ENCODE results near the gene CFAP77.

Gene CFAP77

DNA sequence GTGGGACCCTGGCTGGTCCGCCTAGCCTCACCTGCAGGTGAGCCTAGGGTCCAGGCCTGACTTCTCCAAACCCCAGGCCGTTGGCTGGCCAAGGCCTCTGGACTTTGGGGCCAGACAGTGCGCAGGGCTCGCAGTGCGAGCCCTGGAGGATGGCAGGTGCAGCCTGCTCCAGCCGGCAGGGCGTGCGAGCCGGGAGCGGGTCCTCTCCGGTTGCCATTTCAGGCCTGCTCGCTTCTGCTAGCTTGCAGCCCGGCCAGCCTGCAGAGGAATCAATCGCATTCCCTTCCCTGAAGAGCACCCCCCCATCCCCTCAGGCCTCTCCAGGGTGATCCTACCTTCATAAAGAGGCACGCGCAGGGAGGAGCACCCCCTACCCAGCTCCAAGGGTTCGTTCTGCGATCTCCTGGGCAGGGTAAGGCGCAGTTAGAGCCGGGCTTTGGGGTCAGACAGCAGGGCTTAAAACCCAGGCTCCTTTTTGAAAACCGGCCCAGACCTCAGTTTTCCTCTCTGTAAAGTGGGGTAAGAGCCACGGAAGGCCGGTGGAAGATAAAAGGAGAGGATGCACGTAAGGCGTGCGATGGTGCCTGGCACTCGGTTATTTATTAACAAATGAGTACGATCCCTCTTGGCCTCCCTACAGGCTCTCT lies 178.6 kb downstream of the CFAP77 start:
- Histone ChIP-seq H3K4me3 (ENCODE audit: low read depth, low read length) (peak overlapping the region; percentile 18), H3K9me3 (ENCODE audit: control insufficient read depth, insufficient read depth, low read length) (no peaks in the 10 kb centered on the region), H3K36me3 (ENCODE audit: control insufficient read depth, insufficient read depth, low read length) (peaks cover 3% of the 10 kb centered on the region), H3K9ac (ENCODE audit: low read depth, low read length) (no peak overlapping the region), H3K4me1 (ENCODE audit: control insufficient read depth, insufficient read depth, low read length) (peaks cover 30% of the 10 kb centered on the region), H3K27me3 (ENCODE audit: control insufficient read depth, insufficient read depth, low read length) (peaks cover 86% of the 10 kb centered on the region)

DNA sequence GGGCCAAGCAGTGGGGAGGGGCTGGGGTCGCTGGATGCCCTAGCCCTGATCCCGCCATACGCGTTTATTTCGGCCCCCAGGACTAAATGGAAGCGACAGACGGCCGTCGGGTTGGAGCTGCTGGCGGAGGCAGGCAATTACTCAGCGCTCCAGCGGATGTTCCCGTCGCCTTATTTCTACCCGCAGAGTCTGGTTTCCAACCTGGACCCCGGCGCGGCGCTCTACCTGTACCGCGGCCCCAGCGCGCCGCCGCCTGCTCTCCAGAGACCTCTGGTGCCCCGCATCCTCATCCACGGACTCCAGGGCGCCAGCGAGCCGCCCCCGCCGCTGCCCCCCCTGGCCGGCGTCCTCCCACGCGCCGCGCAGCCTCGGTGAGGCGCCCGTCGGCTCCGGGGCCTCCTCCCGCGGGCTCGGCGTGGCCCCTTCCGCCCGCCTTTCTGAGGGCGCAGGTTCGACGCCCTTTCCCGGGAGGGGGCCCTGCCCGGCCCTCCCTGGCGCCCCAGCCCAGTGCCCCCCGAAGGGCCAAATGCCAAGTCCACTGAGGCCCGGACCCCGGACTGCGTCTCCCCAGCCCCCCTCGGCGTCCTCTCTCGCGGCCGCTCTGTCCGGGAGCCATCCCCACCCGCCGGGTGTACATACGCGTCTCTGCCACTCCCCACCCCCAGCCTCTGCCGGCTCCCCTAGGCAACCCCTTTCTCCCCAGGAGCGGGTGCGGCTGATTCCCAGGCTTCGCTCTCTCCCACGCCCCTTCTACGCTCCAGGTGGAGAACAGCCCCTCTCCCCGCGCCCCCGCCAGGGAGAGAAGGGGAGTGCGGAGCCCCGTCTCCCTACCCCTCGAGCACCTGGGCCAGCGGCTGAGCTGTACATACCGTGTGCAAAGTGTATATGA lies 179.4 kb downstream of the CFAP77 start:
- Histone ChIP-seq H3K4me1 (ENCODE audit: control insufficient read depth, insufficient read depth, low read length) (peaks cover 26% of the 10 kb centered on the region), H3K9ac (ENCODE audit: low read depth, low read length) (no peak overlapping the region), H3K9me3 (ENCODE audit: control insufficient read depth, insufficient read depth, low read length) (no peaks in the 10 kb centered on the region), H3K36me3 (ENCODE audit: control insufficient read depth, insufficient read depth, low read length) (peaks cover 3% of the 10 kb centered on the region), H3K4me3 (ENCODE audit: low read depth, low read length) (peak overlapping the region; percentile 22), H3K27me3 (ENCODE audit: control insufficient read depth, insufficient read depth, low read length) (peaks cover 79% of the 10 kb centered on the region)

DNA sequence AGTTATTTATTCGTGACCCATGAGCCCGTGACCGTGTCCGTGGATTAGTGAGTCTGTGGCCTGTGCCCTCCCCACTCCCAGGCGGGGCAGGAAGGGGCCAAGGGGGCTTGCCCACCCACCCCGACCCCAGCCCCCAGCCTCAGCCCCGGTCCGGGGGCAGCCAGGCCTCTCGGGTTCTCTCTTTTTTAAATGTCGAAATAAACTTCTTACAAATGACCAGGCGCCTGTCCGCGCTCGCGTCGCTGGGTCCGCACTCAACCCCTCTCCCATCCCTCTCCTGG lies 180.0 kb downstream of the CFAP77 start:
- Histone ChIP-seq H3K4me3 (ENCODE audit: low read depth, low read length) (peak overlapping the region; percentile 39), H3K9me3 (ENCODE audit: control insufficient read depth, insufficient read depth, low read length) (no peaks in the 10 kb centered on the region), H3K4me1 (ENCODE audit: control insufficient read depth, insufficient read depth, low read length) (peaks cover 26% of the 10 kb centered on the region), H3K27me3 (ENCODE audit: control insufficient read depth, insufficient read depth, low read length) (peaks cover 73% of the 10 kb centered on the region), H3K9ac (ENCODE audit: low read depth, low read length) (no peak overlapping the region), H3K36me3 (ENCODE audit: control insufficient read depth, insufficient read depth, low read length) (peaks cover 9% of the 10 kb centered on the region)

DNA sequence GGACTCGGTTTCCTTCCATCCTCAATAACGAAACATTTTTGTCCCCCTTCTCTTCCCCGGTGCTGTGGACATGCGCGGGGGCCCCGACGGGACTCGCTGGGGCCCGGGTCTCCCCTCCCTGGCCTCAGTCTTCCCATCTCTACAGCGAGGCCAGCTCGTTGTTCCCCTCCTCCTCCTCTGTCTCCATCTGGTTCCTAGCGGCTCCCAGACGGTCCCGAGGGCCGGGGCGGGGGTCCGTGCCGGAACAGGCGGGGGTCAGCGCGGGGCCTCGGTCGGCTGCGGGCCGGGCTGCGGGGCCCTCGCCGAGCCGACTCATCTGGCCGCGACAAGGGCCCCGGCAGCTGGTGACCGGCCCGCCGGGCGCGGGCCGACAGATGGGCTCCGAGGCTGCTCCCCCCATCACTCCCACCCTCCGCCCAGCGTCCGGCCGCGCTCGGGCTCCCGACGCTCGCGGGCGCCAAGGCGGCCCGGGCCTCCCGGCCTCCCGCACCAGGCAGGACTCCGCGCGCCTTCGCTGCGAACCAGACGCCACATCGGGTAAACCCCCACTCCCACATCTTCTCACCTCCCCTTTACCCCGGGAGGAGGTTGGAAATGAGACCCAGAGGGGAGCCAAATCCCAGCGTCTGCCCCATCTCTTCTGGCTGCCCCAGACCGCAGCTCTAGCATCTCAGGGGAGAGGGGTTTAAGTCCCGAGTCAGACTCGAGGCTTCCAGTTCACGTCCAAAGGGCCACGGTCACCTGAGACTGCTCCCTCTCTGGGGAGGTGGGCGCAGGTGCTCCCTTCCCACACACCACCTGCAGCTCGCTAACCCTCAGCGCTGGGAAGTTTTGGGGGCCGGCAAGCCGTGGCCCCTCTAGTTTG lies 180.5 kb downstream of the CFAP77 start:
- Histone ChIP-seq H3K4me1 (ENCODE audit: control insufficient read depth, insufficient read depth, low read length) (peaks cover 26% of the 10 kb centered on the region), H3K27me3 (ENCODE audit: control insufficient read depth, insufficient read depth, low read length) (peaks cover 67% of the 10 kb centered on the region), H3K9ac (ENCODE audit: low read depth, low read length) (no peak overlapping the region), H3K9me3 (ENCODE audit: control insufficient read depth, insufficient read depth, low read length) (no peaks in the 10 kb centered on the region), H3K4me3 (ENCODE audit: low read depth, low read length) (peak overlapping the region; percentile 46), H3K36me3 (ENCODE audit: control insufficient read depth, insufficient read depth, low read length) (peaks cover 9% of the 10 kb centered on the region)

DNA sequence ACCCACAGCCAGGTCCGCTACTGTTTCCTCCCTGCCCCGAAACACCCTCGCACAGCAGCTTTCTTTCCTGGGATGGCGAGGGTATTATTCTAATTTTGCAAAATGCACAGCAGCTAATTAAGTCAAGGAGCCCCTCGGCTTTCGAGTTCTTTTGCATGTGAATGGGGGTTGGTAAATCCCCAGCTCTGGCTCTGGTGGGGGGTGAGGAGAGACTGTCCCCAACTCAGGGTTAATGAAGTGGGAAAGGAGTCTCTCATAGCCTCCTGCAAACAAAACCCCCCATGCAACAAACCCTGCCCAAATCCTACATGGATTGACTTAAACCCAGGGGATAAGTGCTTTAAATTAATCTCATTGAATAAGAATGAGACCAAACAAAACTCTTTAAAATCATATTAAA lies 181.2 kb downstream of the CFAP77 start:
- H3K9me3 ChIP-seq (ENCODE audit: control insufficient read depth, insufficient read depth, low read length): no peaks in the 10 kb centered on the region
- H3K9ac ChIP-seq (ENCODE audit: low read depth, low read length): no peak overlapping the region
- peaks cover 25% of the 10 kb centered on the region for H3K4me1 ChIP-seq (ENCODE audit: control insufficient read depth, insufficient read depth, low read length)
- peak overlapping the region; percentile 46 for H3K4me3 ChIP-seq (ENCODE audit: low read depth, low read length)
- H3K27me3 ChIP-seq (ENCODE audit: control insufficient read depth, insufficient read depth, low read length): peaks cover 60% of the 10 kb centered on the region
- H3K36me3 ChIP-seq (ENCODE audit: control insufficient read depth, insufficient read depth, low read length): peaks cover 9% of the 10 kb centered on the region

DNA sequence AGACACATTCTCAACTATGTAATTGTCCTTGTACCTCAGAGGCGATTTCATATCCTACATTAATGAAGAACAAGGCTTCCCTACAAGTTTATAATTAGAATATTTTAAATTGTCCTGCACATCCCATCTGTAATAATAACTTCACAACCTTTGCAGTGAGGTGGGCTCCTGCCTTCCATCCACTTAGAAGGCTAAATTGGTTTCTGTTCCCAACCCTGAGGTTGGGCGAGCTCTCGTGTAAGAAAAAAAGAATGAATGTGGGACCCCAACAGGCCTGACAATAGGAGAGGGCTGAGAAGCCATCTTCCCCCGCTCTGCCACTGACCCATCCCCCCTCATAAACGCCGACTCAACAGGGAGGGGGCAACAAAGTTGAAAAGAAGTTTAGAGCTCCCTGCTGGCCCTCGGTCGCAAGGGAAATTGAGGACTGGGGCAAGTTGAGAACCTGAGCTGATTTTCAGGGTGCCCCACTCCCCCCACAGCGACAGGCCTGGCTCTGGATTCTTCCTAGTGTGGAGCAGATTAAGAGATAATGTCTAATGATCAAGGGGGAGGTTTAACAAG lies 181.8 kb downstream of the CFAP77 start:
- Histone ChIP-seq H3K36me3 (ENCODE audit: control insufficient read depth, insufficient read depth, low read length) (peaks cover 9% of the 10 kb centered on the region), H3K9me3 (ENCODE audit: control insufficient read depth, insufficient read depth, low read length) (no peaks in the 10 kb centered on the region), H3K9ac (ENCODE audit: low read depth, low read length) (no peak overlapping the region), H3K4me1 (ENCODE audit: control insufficient read depth, insufficient read depth, low read length) (peaks cover 22% of the 10 kb centered on the region), H3K27me3 (ENCODE audit: control insufficient read depth, insufficient read depth, low read length) (peaks cover 54% of the 10 kb centered on the region), H3K4me3 (ENCODE audit: low read depth, low read length) (peak overlapping the region; percentile 46)

DNA sequence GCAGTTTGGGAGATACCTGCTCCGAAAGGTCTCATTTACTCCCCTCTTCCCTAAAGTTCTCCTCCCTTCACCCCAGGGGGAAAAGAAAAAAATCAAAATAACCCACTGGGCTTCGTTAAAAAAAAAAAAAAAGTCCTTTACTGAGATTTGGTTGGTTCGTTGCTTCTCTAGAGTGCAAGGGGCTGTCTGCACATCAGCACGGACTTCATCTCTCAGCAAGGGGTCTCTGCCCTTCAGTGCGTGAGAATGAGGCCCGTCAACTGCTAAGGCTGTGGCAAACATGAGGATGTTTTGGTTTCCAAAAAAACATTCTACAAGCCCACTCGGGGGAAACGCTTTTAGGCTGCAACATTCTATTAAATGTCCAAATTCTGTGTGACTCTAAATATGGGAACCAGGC lies 182.4 kb downstream of the CFAP77 start:
- Histone ChIP-seq H3K9ac (ENCODE audit: low read depth, low read length) (no peak overlapping the region), H3K27me3 (ENCODE audit: control insufficient read depth, insufficient read depth, low read length) (peaks cover 48% of the 10 kb centered on the region), H3K4me3 (ENCODE audit: low read depth, low read length) (peak overlapping the region; percentile 46), H3K9me3 (ENCODE audit: control insufficient read depth, insufficient read depth, low read length) (no peaks in the 10 kb centered on the region), H3K4me1 (ENCODE audit: control insufficient read depth, insufficient read depth, low read length) (peaks cover 22% of the 10 kb centered on the region), H3K36me3 (ENCODE audit: control insufficient read depth, insufficient read depth, low read length) (peaks cover 9% of the 10 kb centered on the region)

DNA sequence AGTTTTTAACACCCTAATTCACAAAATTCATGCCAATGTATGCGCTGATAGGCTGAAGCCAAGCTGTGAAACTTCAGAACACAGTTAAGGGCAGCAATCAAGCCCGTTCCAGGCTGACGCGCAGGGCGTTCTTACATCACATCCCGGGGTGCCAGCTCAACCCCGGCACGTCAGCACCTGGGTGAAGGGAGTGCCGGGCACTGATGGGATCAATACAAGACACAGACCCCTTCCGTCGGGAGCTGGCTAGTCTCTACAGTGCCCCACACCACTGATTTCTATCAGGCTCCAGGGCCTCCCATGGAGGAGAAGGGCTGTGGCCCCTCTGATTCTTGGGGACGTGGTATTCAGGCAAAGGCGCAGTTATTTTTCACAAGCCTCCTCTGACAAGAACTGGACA lies 184.4 kb downstream of the CFAP77 start:
- peaks cover 22% of the 10 kb centered on the region for H3K4me1 ChIP-seq (ENCODE audit: control insufficient read depth, insufficient read depth, low read length)
- peaks cover 29% of the 10 kb centered on the region for H3K27me3 ChIP-seq (ENCODE audit: control insufficient read depth, insufficient read depth, low read length)
- peaks cover 9% of the 10 kb centered on the region for H3K36me3 ChIP-seq (ENCODE audit: control insufficient read depth, insufficient read depth, low read length)
- H3K9ac ChIP-seq (ENCODE audit: low read depth, low read length): no peak overlapping the region
- H3K4me3 ChIP-seq (ENCODE audit: low read depth, low read length): no peak overlapping the region
- H3K9me3 ChIP-seq (ENCODE audit: control insufficient read depth, insufficient read depth, low read length): no peaks in the 10 kb centered on the region

DNA sequence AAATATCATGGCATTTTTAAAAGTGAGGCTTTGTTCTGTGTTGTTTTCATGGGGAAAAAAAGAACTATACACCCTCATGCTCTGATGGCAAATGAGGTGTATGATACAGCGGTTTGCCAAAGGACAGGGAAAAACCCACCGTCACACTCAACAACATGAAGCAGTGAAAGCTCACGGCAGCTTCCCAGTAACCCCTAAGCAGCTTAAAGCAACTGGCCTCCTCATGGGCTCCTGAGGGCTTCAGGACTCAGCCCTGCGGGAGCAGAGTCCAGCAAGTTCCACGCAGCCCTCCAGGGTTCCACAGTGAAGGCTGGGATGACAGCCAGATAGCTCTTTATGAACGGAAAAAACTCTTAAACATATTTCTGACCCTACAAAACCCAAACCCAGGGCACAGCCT lies 185.3 kb downstream of the CFAP77 start:
- peaks cover 14% of the 10 kb centered on the region for H3K36me3 ChIP-seq (ENCODE audit: control insufficient read depth, insufficient read depth, low read length)
- H3K9me3 ChIP-seq (ENCODE audit: control insufficient read depth, insufficient read depth, low read length): no peaks in the 10 kb centered on the region
- no peak overlapping the region for H3K9ac ChIP-seq (ENCODE audit: low read depth, low read length)
- H3K4me3 ChIP-seq (ENCODE audit: low read depth, low read length): no peak overlapping the region
- H3K4me1 ChIP-seq (ENCODE audit: control insufficient read depth, insufficient read depth, low read length): peaks cover 22% of the 10 kb centered on the region
- H3K27me3 ChIP-seq (ENCODE audit: control insufficient read depth, insufficient read depth, low read length): peaks cover 21% of the 10 kb centered on the region

DNA sequence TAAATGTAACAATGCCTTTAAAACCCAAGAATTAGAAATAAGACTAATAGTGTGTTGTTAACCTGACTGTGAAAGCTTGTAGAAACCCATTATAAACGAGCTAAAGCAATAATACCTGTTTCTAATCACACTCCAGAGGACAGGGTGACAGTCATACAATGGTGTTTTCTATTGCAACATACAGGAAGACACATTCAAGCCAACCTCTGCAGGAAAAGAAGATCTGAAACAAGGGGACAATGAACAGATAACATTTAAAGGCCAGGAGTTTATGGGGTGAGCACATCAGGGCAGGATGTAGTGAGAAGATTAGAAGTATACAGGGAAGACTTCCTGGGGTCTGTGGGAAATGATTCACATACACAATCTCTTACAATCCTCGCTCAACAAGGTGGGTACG lies 186.2 kb downstream of the CFAP77 start:
- Histone ChIP-seq H3K4me1 (ENCODE audit: control insufficient read depth, insufficient read depth, low read length) (peaks cover 19% of the 10 kb centered on the region), H3K9me3 (ENCODE audit: control insufficient read depth, insufficient read depth, low read length) (no peaks in the 10 kb centered on the region), H3K9ac (ENCODE audit: low read depth, low read length) (no peak overlapping the region), H3K27me3 (ENCODE audit: control insufficient read depth, insufficient read depth, low read length) (peaks cover 15% of the 10 kb centered on the region), H3K36me3 (ENCODE audit: control insufficient read depth, insufficient read depth, low read length) (peaks cover 18% of the 10 kb centered on the region), H3K4me3 (ENCODE audit: low read depth, low read length) (no peak overlapping the region)

DNA sequence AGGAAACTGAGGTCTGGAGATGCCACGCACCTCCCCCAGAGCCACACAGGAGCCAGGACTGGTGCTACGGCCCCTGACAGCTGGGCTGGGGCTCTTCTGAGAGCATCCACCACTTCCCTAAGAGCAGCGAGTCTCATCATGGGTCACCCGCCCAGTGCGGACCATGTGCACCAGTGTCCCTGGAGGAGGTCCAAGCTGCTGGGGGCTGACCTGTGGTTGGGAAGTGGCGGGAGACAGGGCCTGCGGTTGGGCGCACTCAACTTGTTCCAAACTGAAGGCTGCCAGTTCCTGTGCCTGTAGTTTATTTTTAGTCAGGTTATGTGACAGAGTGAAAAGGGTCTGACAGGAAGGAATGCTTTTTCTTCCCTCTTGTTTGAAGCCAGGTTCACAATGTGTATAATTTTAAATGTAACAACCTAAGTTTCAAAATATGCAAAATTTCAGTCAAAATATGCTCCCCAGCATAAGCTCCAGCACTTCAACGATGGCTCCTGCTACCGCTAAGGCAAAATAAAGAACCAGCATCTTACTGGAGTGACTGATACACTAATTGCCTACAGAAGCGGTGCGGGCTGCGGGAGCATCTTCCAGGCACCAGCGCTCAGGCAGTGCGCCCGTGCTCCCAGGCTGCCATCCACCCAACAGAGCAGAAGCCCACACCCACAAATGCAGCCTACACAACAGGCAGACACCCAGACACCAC lies 187.2 kb downstream of the CFAP77 start:
- Histone ChIP-seq H3K36me3 (ENCODE audit: control insufficient read depth, insufficient read depth, low read length) (peaks cover 21% of the 10 kb centered on the region), H3K9me3 (ENCODE audit: control insufficient read depth, insufficient read depth, low read length) (no peaks in the 10 kb centered on the region), H3K4me1 (ENCODE audit: control insufficient read depth, insufficient read depth, low read length) (peaks cover 9% of the 10 kb centered on the region), H3K9ac (ENCODE audit: low read depth, low read length) (no peak overlapping the region), H3K27me3 (ENCODE audit: control insufficient read depth, insufficient read depth, low read length) (peaks cover 8% of the 10 kb centered on the region), H3K4me3 (ENCODE audit: low read depth, low read length) (no peak overlapping the region)
